ENCODE data around the gene NTN5. TPM values are rescaled to one million over a fixed set of nuclear protein-coding genes. Genes with fewer than 3 reads are reported as not detected.

The NTN5 gene
- total RNA-seq, 2 experiments from 2014 or later: 0.16 to 0.53 TPM

GRCh38 chr19:48624791-48625723 is 47.8 kb downstream of the NTN5 start:
- peaks cover 27% of the 10 kb centered on the region for H3K4me1 ChIP-seq (ENCODE audit: insufficient read depth, low read length, poor library complexity, severe bottlenecking)
- peak overlapping the region; percentile 24 for H3K27ac ChIP-seq (ENCODE audit: low read depth, low read length, poor library complexity, severe bottlenecking)
- peaks cover 8% of the 10 kb centered on the region; the same call in 1 of the 2 replicates for H3K79me2 ChIP-seq (ENCODE audit: insufficient read depth, low read depth, low read length)
- H3K36me3 ChIP-seq (ENCODE audit: insufficient read depth, low read length): peaks cover 24% of the 10 kb centered on the region; the same call in 1 of the 2 replicates
- H3K9me3 ChIP-seq (ENCODE audit: low read length): no peaks in the 10 kb centered on the region
- DNase-seq (ENCODE audit: low spot score): no peak
- no TSS peak for BruUV-seq (replicated peaks)
- TF ChIP-seq EZH2phosphoT487 (IDR thresholded peaks at IDR 0.05; ENCODE audit: borderline replicate concordance, low read depth, low read length) (no peak), CTCF (conservative IDR thresholded peaks at IDR 0.05; ENCODE audit: low read length) (no peak)
- peak overlapping the region; percentile 84 for H3K4me2 ChIP-seq (ENCODE audit: low read length)
- H3K4me3 ChIP-seq (ENCODE audit: low read depth, low read length, poor library complexity, severe bottlenecking): peak overlapping the region; percentile 68
- CTCF ChIA-PET (ENCODE audit: unreplicated experiment): no interaction called here
- POLR2A ChIA-PET: no interaction called here
- no peaks in the 10 kb centered on the region for H3K9me2 ChIP-seq (ENCODE audit: insufficient read depth, low read length)
- no peak overlapping the region for H2AFZ ChIP-seq (ENCODE audit: low read length)
- H4K20me1 ChIP-seq (ENCODE audit: insufficient read depth, low read length): no peaks in the 10 kb centered on the region
- intact Hi-C loops (cut with micrococcal nuclease; ENCODE audit: unreplicated experiment): no loop called here

- intact Hi-C loops (cut with micrococcal nuclease; ENCODE audit: unreplicated experiment): no loop called here
- H4K20me1 ChIP-seq (ENCODE audit: insufficient read depth, low read length): no peaks in the 10 kb centered on the region
- H3K79me2 ChIP-seq (ENCODE audit: insufficient read depth, low read depth, low read length): peaks cover 14% of the 10 kb centered on the region; the same call in 1 of the 2 replicates
- ChIA-PET POLR2A (interaction anchor here (0.6 kb wide), 1 partner anchor 716 kb away, joined by 3 read pairs; no protein-coding TSS in a partner anchor), CTCF (ENCODE audit: unreplicated experiment) (interaction anchor here (0.6 kb wide), 2 partner anchors 10 to 229 kb away, joined by 3 read pairs; no protein-coding TSS in a partner anchor)
- no peaks in the 10 kb centered on the region for H3K9me3 ChIP-seq (ENCODE audit: low read length)
- BruUV-seq (replicated peaks): no TSS peak
- no peaks in the 10 kb centered on the region for H3K9me2 ChIP-seq (ENCODE audit: insufficient read depth, low read length)
- H2AFZ ChIP-seq (ENCODE audit: low read length): no peak overlapping the region
- TF ChIP-seq EZH2phosphoT487 (IDR thresholded peaks at IDR 0.05; ENCODE audit: borderline replicate concordance, low read depth, low read length): no peak
- no peak for TF ChIP-seq CTCF (conservative IDR thresholded peaks at IDR 0.05; ENCODE audit: low read length)
- peak; percentile 98 for DNase-seq (ENCODE audit: low spot score)
- peaks cover 31% of the 10 kb centered on the region for H3K4me1 ChIP-seq (ENCODE audit: insufficient read depth, low read length, poor library complexity, severe bottlenecking)
- peaks cover 15% of the 10 kb centered on the region; the same call in 1 of the 2 replicates for H3K36me3 ChIP-seq (ENCODE audit: insufficient read depth, low read length)
- H3K4me3 ChIP-seq (ENCODE audit: low read depth, low read length, poor library complexity, severe bottlenecking): peak overlapping the region; percentile 68
- peak overlapping the region; percentile 39 for H3K27ac ChIP-seq (ENCODE audit: low read depth, low read length, poor library complexity, severe bottlenecking)
- H3K4me2 ChIP-seq (ENCODE audit: low read length): peak overlapping the region; percentile 84
These were observed 48.7 kb downstream of the NTN5 start for GRCh38 chr19:48624067-48624594.
